ENCODE results near the gene CCDC146. TPM values are rescaled to one million over a fixed set of nuclear protein-coding genes. Genes with fewer than 3 reads are reported as not detected.

The CCDC146 gene
- total and polyA plus RNA-seq, 2 of the 13 experiments (the other 11 are each of a cell fraction or from before 2014, with no cell fraction given), result 2.4 to 4.1 TPM

- no peak for TF ChIP-seq ZNF362 (CRISPR knock-in tag; IDR thresholded peaks at IDR 0.05; ENCODE audit: borderline replicate concordance)
- TF ChIP-seq TOE1 (CRISPR knock-in tag; IDR thresholded peaks at IDR 0.05), result no peak
- TF ChIP-seq, protein P1, sequence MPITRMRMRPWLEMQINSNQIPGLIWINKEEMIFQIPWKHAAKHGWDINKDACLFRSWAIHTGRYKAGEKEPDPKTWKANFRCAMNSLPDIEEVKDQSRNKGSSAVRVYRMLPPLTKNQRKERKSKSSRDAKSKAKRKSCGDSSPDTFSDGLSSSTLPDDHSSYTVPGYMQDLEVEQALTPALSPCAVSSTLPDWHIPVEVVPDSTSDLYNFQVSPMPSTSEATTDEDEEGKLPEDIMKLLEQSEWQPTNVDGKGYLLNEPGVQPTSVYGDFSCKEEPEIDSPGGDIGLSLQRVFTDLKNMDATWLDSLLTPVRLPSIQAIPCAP (CRISPR knock-in tag; IDR thresholded peaks at IDR 0.05; ENCODE audit: low read depth), result no peak
- no peak for TF ChIP-seq JDP2 (CRISPR knock-in tag; IDR thresholded peaks at IDR 0.05; ENCODE audit: borderline replicate concordance)
- no peak for TF ChIP-seq HNRNPLL (IDR thresholded peaks at IDR 0.05; ENCODE audit: low read depth, low read length, poor library complexity, severe bottlenecking)
- no peak for TF ChIP-seq ZNF367 (CRISPR knock-in tag; IDR thresholded peaks at IDR 0.05; ENCODE audit: borderline replicate concordance)
- TF ChIP-seq HDAC2 (CRISPR knock-in tag; IDR thresholded peaks at IDR 0.05), result no peak
- no peak for TF ChIP-seq BRCA1 (CRISPR knock-in tag; IDR thresholded peaks at IDR 0.05)
- no peak for TF ChIP-seq ZBTB40 (IDR thresholded peaks at IDR 0.05)
- TF ChIP-seq ZBTB40 (CRISPR knock-in tag; IDR thresholded peaks at IDR 0.05), result no peak
- no peak for TF ChIP-seq ATRX (CRISPR knock-in tag; IDR thresholded peaks at IDR 0.05; ENCODE audit: borderline replicate concordance)
- no peak for TF ChIP-seq NAIF1 (CRISPR knock-in tag; IDR thresholded peaks at IDR 0.05; ENCODE audit: borderline replicate concordance)
- TF ChIP-seq REL (CRISPR knock-in tag; conservative IDR thresholded peaks at IDR 0.05), result no peak
- TF ChIP-seq DMAP1 (CRISPR knock-in tag; IDR thresholded peaks at IDR 0.05), result no peak
- TF ChIP-seq ZIK1 (CRISPR knock-in tag; IDR thresholded peaks at IDR 0.05; ENCODE audit: borderline replicate concordance, low read depth), result no peak
- TF ChIP-seq MEF2D (CRISPR knock-in tag; IDR thresholded peaks at IDR 0.05), result 0 out of 2 replicates have a peak, but pooled peaks have one; percentile 26
- TF ChIP-seq FIP1L1 (IDR thresholded peaks at IDR 0.05; ENCODE audit: borderline replicate concordance, insufficient read depth, low read depth, low read length), result no peak
- no peak for TF ChIP-seq ZNF256 (CRISPR knock-in tag; conservative IDR thresholded peaks at IDR 0.05)
- TF ChIP-seq ZNF556 (CRISPR knock-in tag; IDR thresholded peaks at IDR 0.05; ENCODE audit: borderline replicate concordance), result no peak
These were observed 209.7 kb downstream of the CCDC146 start (continued) for GRCh38 chr7:77331938-77332695.
